Fibroblast of the aortic adventitia (primary cell): ENCODE data around the gene TRIP6. TPM values are rescaled to one million over a fixed set of nuclear protein-coding genes. Genes with fewer than 3 reads are reported as not detected.
A peak's percentile ranks its signal among the peaks of the same experiment; 100 is the strongest.

ENCODE experiments used
- DNase-seq: peaks from one replicate; pipeline ENCODE4 v3.0.0-alpha.2; 2010; ENCODE audit warnings: low read depth
- H3K4me3 ChIP-seq: 2 replicates; pipeline ENCODE4 v1.5.1; 2011; ENCODE audit warnings: low read depth, mild to moderate bottlenecking, control low read depth, low read length, moderate library complexity
- CTCF ChIP-seq: IDR thresholded peaks from 2 replicates; pipeline ENCODE4 v1.5.1; 2011; ENCODE audit warnings: mild to moderate bottlenecking, low read length, control low read depth, inconsistent platforms; ENCODE audit not compliant: insufficient read depth
- total RNA-seq: library from RNA; depleted of rRNA; stranded (reverse); fragments of >200 nt; gene quantifications from 2 replicates; pipeline ENCODE4 v1.2.3, GENCODE V29; 2012; ENCODE audit warnings: low replicate concordance

TRIP6 gene
- total RNA-seq, 1 donor = 71.4 TPM

- no peak for TF ChIP-seq CTCF
- H3K4me3 ChIP-seq = peak overlapping the region; percentile 67
- DNase-seq = no peak
Measured at GRCh38 chr7:100890653-100891567, 23.7 kb downstream of the TRIP6 start.

DNA sequence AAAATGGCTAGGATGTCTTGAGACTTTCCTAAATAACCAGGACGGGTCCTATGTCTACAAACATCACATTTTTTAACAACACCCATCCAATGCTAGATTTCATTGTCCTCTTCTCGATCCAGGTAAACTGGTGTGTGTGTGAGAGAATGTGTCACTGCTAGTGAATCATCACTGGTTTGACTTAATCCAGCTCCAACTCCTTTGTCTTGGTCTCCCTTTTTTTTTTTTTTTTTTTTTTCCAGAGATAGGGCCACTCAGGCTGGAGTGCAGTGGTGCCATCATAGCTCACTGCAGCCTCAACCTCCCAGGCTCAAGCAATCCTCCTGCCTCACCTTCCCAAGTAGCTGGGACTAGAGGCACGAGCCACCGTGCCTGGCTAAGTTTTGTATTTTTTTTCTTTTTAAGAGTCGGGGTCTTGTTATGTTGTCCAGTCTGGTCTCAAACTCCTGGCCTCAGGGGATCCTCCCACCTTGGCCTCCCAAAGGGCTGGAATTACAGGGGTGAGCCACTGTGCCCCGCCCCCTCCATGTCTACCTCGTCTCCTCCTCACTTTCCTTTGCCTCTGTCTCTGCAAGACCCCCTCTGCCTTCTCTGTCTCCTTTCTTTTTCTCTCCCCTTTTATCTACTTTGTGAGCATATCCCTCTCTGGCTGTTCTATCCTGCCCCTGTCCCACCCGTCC, 24.5 kb downstream of the TRIP6 start:
- no peak for TF ChIP-seq CTCF
- DNase-seq = peak; percentile 22
- H3K4me3 ChIP-seq = no peak overlapping the region

GRCh38 chr7:100892364-100893317, 25.5 kb downstream of the TRIP6 start:
- H3K4me3 ChIP-seq = no peak overlapping the region
- no peak for TF ChIP-seq CTCF
- DNase-seq = no peak

DNA sequence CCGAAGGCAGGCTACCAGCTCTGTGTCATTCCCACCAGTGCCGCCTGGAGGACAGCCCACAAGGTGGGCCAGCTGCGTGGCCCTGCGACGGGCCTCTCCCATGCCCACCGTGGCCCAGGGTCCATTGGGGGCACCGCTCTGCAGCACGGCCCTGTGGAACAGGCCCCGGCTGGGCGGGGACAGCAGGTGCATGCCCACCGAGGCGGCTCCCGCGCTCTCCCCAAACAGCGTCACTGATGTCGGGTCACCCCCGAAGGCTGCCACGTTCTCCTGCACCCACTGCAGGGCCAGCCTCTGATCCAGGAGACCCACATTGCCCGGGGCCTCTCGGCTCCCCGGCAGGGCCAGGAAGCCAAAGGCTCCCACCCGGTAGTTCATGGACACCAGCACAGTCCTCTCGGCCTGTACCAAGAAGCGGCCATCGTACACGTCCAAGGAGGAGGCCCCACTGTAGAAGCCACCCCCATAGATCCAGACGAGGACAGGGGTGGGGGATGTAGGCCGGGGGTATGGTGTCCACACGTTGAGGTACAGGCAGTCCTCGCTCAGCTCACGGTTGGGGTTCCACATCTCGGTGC, 26.2 kb downstream of the TRIP6 start:
- DNase-seq = no peak
- no peak overlapping the region for H3K4me3 ChIP-seq
- TF ChIP-seq CTCF = no peak

- no peak overlapping the region for H3K4me3 ChIP-seq
- TF ChIP-seq CTCF = no peak
- no peak for DNase-seq
Measured at GRCh38 chr7:100893910-100894721, 26.9 kb downstream of the TRIP6 start.
